Mammary epithelial cell (primary cell): Measurements from ENCODE around the gene CASQ2.

ENCODE experiments used
- EZH2 ChIP-seq: IDR thresholded peaks from 2 replicates; pipeline ENCODE4 v1.6.1; 2012; ENCODE audit warnings: low read length, inconsistent platforms, borderline replicate concordance
- TF ChIP-seq, protein P1 (sequence below), 2 donors: IDR thresholded peaks in 1 of 2; conservative IDR thresholded peaks in 1 of 2; 2 replicates each; pipeline ENCODE4 v1.5.1; 2011 to 2012; ENCODE audit warnings: inconsistent platforms in 2 of 2, low read length in 2 of 2, mild to moderate bottlenecking in 2 of 2, control low read depth in 1 of 2, low read depth in 1 of 2; ENCODE audit not compliant: insufficient read depth in 1 of 2; ENCODE audit errors: extremely low read depth in 1 of 2

- TF ChIP-seq, protein P1, sequence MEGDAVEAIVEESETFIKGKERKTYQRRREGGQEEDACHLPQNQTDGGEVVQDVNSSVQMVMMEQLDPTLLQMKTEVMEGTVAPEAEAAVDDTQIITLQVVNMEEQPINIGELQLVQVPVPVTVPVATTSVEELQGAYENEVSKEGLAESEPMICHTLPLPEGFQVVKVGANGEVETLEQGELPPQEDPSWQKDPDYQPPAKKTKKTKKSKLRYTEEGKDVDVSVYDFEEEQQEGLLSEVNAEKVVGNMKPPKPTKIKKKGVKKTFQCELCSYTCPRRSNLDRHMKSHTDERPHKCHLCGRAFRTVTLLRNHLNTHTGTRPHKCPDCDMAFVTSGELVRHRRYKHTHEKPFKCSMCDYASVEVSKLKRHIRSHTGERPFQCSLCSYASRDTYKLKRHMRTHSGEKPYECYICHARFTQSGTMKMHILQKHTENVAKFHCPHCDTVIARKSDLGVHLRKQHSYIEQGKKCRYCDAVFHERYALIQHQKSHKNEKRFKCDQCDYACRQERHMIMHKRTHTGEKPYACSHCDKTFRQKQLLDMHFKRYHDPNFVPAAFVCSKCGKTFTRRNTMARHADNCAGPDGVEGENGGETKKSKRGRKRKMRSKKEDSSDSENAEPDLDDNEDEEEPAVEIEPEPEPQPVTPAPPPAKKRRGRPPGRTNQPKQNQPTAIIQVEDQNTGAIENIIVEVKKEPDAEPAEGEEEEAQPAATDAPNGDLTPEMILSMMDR (conservative IDR thresholded peaks at IDR 0.05 in 1 of 2, IDR thresholded peaks at IDR 0.05 in 1 of 2; ENCODE audit: extremely low read depth in 1 of 2, insufficient read depth in 1 of 2, low read depth in 1 of 2, low read length in 2 of 2) = no peak
- TF ChIP-seq EZH2 = no peak
Measured at GRCh38 chr1:115791816-115792215, 23.3 kb upstream of the CASQ2 start.
